ENCODE data around the gene IQCF6. TPM values are rescaled to one million over a fixed set of nuclear protein-coding genes. Genes with fewer than 3 reads are reported as not detected.
A peak's percentile ranks its signal among the peaks of the same experiment; 100 is the strongest.

IQCF6 gene
- total and polyA plus RNA-seq, 12 donors = not detected

DNA sequence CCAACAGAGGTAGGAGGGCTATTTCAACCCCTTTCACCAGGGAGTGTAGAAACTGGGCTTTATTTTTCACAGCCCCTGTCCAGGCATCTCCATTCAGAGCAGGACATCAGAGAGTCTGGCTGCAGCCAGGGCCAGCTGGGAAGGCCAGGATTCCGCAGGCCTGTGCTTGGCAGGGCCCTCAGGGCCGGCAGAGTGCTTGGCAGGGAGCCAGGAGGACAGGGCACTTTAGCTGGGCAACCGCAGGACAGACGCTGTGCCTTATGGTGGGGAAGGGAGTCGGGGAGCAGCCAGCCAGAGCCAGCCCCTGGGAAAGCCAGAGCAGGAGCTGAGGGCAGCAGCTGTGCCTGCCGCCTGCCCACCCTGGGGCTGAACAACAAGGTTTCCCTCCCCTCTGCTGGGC is 34.5 kb upstream of the IQCF6 start:
- TF ChIP-seq POLR2A (IDR thresholded peaks at IDR 0.05) = no peak
- TF ChIP-seq, protein P1, sequence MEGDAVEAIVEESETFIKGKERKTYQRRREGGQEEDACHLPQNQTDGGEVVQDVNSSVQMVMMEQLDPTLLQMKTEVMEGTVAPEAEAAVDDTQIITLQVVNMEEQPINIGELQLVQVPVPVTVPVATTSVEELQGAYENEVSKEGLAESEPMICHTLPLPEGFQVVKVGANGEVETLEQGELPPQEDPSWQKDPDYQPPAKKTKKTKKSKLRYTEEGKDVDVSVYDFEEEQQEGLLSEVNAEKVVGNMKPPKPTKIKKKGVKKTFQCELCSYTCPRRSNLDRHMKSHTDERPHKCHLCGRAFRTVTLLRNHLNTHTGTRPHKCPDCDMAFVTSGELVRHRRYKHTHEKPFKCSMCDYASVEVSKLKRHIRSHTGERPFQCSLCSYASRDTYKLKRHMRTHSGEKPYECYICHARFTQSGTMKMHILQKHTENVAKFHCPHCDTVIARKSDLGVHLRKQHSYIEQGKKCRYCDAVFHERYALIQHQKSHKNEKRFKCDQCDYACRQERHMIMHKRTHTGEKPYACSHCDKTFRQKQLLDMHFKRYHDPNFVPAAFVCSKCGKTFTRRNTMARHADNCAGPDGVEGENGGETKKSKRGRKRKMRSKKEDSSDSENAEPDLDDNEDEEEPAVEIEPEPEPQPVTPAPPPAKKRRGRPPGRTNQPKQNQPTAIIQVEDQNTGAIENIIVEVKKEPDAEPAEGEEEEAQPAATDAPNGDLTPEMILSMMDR (IDR thresholded peaks at IDR 0.05) = no peak
- peak; percentile 33 to 78 (median 70) for DNase-seq
- Histone ChIP-seq H3K4me3 (no peak overlapping the region), H3K27ac (no peak overlapping the region), H3K27me3 (no peaks in the 10 kb centered on the region), H3K9me3 (replicated peaks in 1 of 3) (no peaks in the 10 kb centered on the region), H3K36me3 (replicated peaks in 1 of 2) (no peaks in the 10 kb centered on the region), H3K4me1 (replicated peaks in 1 of 2) (no peaks in the 10 kb centered on the region)
- 29 to 45% (median 36%) methylated on average over 3 to 6 of the region's 6 CpGs; no CpG with 5 or more reads in 1 of the 4 donors for WGBS, 4 donors
- intact Hi-C loops (cut with DNase I) = no loop called here

GRCh38 chr3:51808934-51809333 is 29.9 kb upstream of the IQCF6 start:
- Histone ChIP-seq H3K27me3 (no peaks in the 10 kb centered on the region), H3K4me1 (replicated peaks in 1 of 2) (no peaks in the 10 kb centered on the region), H3K36me3 (replicated peaks in 1 of 2) (no peaks in the 10 kb centered on the region), H3K27ac (no peak overlapping the region), H3K9me3 (replicated peaks in 1 of 3) (no peaks in the 10 kb centered on the region), H3K4me3 (no peak overlapping the region)
- TF ChIP-seq, protein P1 (IDR thresholded peaks at IDR 0.05) = no peak
- TF ChIP-seq POLR2A (IDR thresholded peaks at IDR 0.05) = no peak
- WGBS, 4 donors = 74 to 79% (median 75%) methylated on average over 5 of the region's 5 CpGs
- intact Hi-C loops (cut with DNase I) = no loop called here
- DNase-seq = no peak

DNA sequence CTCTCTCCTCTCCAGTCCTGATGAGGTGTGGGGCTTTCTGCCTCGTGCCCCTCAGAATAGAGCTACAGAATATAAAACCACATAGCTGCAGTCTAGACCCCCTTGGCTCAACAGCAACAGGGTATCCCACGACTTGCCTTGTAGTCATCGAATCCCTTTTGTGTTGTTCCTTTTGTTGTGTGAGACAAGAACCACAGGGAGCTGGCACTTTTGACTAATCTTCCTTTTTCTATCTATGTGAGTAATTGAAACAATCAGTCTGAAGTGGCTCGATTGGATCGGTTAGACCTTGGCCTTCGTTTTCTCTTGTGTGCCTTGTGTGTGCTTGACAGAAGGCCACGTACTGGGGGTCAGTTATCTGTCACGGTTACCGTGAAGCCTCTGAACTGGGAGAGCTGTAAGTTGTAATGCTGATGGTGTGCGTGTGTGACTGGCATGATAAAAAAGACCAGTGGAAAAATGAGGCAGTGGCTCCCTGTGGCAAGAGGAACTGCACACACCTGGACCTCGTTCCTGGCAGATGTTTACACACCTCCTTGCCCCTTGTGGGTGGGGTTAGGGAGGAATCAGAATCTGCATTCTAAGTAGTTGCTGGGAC is 23.2 kb upstream of the IQCF6 start:
- TF ChIP-seq, protein P1 (IDR thresholded peaks at IDR 0.05) = no peak
- Histone ChIP-seq H3K27ac (no peak overlapping the region), H3K4me3 (no peak overlapping the region), H3K9me3 (replicated peaks in 1 of 3) (no peaks in the 10 kb centered on the region), H3K36me3 (replicated peaks in 1 of 2) (no peaks in the 10 kb centered on the region), H3K4me1 (replicated peaks in 1 of 2) (no peaks in the 10 kb centered on the region), H3K27me3 (peaks cover 1% of the 10 kb centered on the region)
- DNase-seq = no peak
- WGBS, 4 donors = 34 to 49% (median 43%) methylated on average over 11 of the region's 11 CpGs
- intact Hi-C loops (cut with DNase I) = no loop called here

GRCh38 chr3:51800750-51801125 is 21.7 kb upstream of the IQCF6 start:
- Histone ChIP-seq H3K27ac (no peak overlapping the region), H3K9me3 (replicated peaks in 1 of 3) (no peaks in the 10 kb centered on the region), H3K4me3 (no peak overlapping the region), H3K4me1 (replicated peaks in 1 of 2) (no peaks in the 10 kb centered on the region), H3K36me3 (replicated peaks in 1 of 2) (no peaks in the 10 kb centered on the region), H3K27me3 (peaks cover 11% of the 10 kb centered on the region)
- WGBS, 4 donors = 54 to 73% (median 61%) methylated on average over 5 of the region's 5 CpGs
- intact Hi-C loops (cut with DNase I) = no loop called here
- no peak for DNase-seq
- TF ChIP-seq, protein P1 (IDR thresholded peaks at IDR 0.05) = no peak
- TF ChIP-seq POLR2A (IDR thresholded peaks at IDR 0.05) = no peak
